Keratinocyte (primary cell): ENCODE measurements around the gene NUDT3.

Experiments
- CTCF ChIP-seq, 3 experiments: IDR thresholded peaks in 1 of 3; conservative IDR thresholded peaks in 1 of 3; optimal IDR thresholded peaks in 1 of 3; 2 replicates in 2 of 3; 3 replicates in 1 of 3; pipeline versions ENCODE3 to v1.5.1; 2011; ENCODE audit warnings: low read length in 3 of 3, mild to moderate bottlenecking in 3 of 3, moderate library complexity in 2 of 3, control low read depth in 1 of 3, inconsistent platforms in 1 of 3; ENCODE audit not compliant: insufficient read depth in 2 of 3; ENCODE audit errors: extremely low read depth in 1 of 3
- EZH2 ChIP-seq: IDR thresholded peaks from one replicate; pipeline ENCODE4 v1.6.1; 2012; ENCODE audit warnings: inconsistent platforms, mild to moderate bottlenecking, low read length, moderate library complexity

DNA sequence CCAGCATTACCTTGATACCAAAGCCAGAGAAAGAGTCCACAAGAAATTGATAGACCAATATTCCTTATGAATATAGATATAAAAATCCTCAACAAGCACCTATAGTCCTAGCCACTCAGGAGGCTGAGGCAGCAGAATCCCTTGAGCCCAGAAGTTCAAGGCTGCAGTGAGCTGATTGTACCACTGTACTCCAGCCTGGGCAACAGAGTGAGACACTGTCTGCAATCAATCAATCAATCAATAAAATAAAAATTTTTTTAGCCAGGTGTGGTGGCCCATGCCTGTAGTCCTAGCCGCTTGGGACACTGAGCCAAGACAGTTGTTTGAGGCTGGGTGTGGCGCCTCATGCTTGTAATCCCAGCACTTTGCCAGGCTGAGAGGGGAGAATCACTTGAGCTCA lies 124.7 kb downstream of the NUDT3 start:
- TF ChIP-seq CTCF (optimal IDR thresholded peaks at IDR 0.05 in 1 of 3, IDR thresholded peaks at IDR 0.05 in 1 of 3, conservative IDR thresholded peaks at IDR 0.05 in 1 of 3; ENCODE audit: extremely low read depth in 1 of 3, insufficient read depth in 2 of 3, low read length in 3 of 3) = no peak
- no peak for TF ChIP-seq EZH2
